DOHH2 (cell line): ENCODE data around the gene SIGLEC9.

Experiments
- EZH2phosphoT487 ChIP-seq: fragments of 200-600 bp; sonication (generic); IDR thresholded peaks from 2 replicates; pipeline ENCODE4 v1.6.1; 2017; ENCODE audit warnings: borderline replicate concordance, mild to moderate bottlenecking, antibody characterized with exemption, low read length, moderate library complexity, mixed read lengths
- TF ChIP-seq, protein P1 (sequence below): fragments of 200-600 bp; sonication (generic); IDR thresholded peaks from one replicate; pipeline ENCODE4 v1.5.1; 2014; ENCODE audit warnings: antibody characterized with exemption, mild to moderate bottlenecking, low read depth, low read length; ENCODE audit not compliant: poor library complexity, severe bottlenecking

DNA sequence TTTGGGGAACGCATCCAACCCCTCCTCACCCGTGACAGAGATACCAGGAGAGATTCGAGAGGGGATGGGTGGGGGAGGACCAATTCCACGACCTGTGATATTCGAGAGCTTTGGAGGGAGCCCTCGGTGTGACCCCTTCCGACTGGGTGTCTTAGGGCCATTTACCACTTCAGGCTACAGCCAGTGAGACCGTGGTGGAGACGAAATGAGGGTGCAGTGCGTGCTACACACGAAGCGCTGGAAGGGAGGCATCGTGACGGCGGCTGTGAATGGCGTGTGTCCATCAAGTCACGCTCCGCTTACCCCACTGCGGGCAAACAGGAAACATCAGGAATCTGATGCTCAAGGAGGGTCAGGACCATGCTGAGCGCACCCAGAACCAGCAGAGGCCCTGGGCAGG lies 26.9 kb upstream of the SIGLEC9 start:
- TF ChIP-seq, protein P1, sequence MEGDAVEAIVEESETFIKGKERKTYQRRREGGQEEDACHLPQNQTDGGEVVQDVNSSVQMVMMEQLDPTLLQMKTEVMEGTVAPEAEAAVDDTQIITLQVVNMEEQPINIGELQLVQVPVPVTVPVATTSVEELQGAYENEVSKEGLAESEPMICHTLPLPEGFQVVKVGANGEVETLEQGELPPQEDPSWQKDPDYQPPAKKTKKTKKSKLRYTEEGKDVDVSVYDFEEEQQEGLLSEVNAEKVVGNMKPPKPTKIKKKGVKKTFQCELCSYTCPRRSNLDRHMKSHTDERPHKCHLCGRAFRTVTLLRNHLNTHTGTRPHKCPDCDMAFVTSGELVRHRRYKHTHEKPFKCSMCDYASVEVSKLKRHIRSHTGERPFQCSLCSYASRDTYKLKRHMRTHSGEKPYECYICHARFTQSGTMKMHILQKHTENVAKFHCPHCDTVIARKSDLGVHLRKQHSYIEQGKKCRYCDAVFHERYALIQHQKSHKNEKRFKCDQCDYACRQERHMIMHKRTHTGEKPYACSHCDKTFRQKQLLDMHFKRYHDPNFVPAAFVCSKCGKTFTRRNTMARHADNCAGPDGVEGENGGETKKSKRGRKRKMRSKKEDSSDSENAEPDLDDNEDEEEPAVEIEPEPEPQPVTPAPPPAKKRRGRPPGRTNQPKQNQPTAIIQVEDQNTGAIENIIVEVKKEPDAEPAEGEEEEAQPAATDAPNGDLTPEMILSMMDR = no peak
- TF ChIP-seq EZH2phosphoT487 = no peak
